NCI-H82 treated with DMSO at 0.1 percent for 48 hours (cell line): Measurements from ENCODE around the gene WARS2.

Experiments used
- DNase-seq: peaks from one replicate; lab custom pipeline; 2025; ENCODE audit not compliant: unreplicated experiment; lab: John Stamatoyannopoulos, UW

WARS2 gene

GRCh38 chr1:119084798-119085197 lies 55.7 kb downstream of the WARS2 start:
- DNase-seq: no peak

- DNase-seq: no peak
These were observed 56.5 kb downstream of the WARS2 start for GRCh38 chr1:119083980-119084379.

- DNase-seq: no peak
These were observed 57.0 kb downstream of the WARS2 start for GRCh38 chr1:119083479-119083878.

- no peak for DNase-seq
These were observed 58.8 kb downstream of the WARS2 start for GRCh38 chr1:119081700-119082099.

- no peak for DNase-seq
These were observed 59.2 kb downstream of the WARS2 start for GRCh38 chr1:119081267-119081666.

GRCh38 chr1:119080586-119080985 lies 59.9 kb downstream of the WARS2 start:
- no peak for DNase-seq

GRCh38 chr1:119079881-119080280 lies 60.6 kb downstream of the WARS2 start:
- no peak for DNase-seq

- no peak for DNase-seq
These were observed 64.8 kb downstream of the WARS2 start for GRCh38 chr1:119075614-119076013.

GRCh38 chr1:119071321-119071720 lies 69.1 kb downstream of the WARS2 start:
- no peak for DNase-seq

GRCh38 chr1:119069682-119070081 lies 70.8 kb downstream of the WARS2 start:
- DNase-seq: no peak

GRCh38 chr1:119068427-119068826 lies 72.0 kb downstream of the WARS2 start:
- DNase-seq: no peak

GRCh38 chr1:119061700-119062099 lies 78.8 kb downstream of the WARS2 start:
- DNase-seq: no peak

- no peak for DNase-seq
These were observed 84.9 kb downstream of the WARS2 start for GRCh38 chr1:119055568-119055967.

GRCh38 chr1:119053917-119054316 lies 86.5 kb downstream of the WARS2 start:
- no peak for DNase-seq

- DNase-seq: no peak
These were observed 88.2 kb downstream of the WARS2 start for GRCh38 chr1:119052267-119052666.

- DNase-seq: no peak
These were observed 91.6 kb downstream of the WARS2 start for GRCh38 chr1:119048624-119049404.

- DNase-seq: no peak
These were observed 93.5 kb downstream of the WARS2 start for GRCh38 chr1:119046785-119047438.

GRCh38 chr1:119046429-119046784 lies 94.0 kb downstream of the WARS2 start:
- DNase-seq: no peak

GRCh38 chr1:119045096-119045746 lies 95.2 kb downstream of the WARS2 start:
- DNase-seq: no peak

GRCh38 chr1:119040906-119041305 lies 99.5 kb downstream of the WARS2 start:
- DNase-seq: no peak

- DNase-seq: no peak
These were observed 100.0 kb downstream of the WARS2 start for GRCh38 chr1:119040489-119040888.

- no peak for DNase-seq
These were observed 102.1 kb downstream of the WARS2 start for GRCh38 chr1:119038363-119038762.
